H54 (cell line): ENCODE data around the gene SLC38A4.

Experiments used
- DNase-seq: peaks from one replicate; pipeline ENCODE4 v3.0.0; 2011; ENCODE audit warnings: low spot score, mixed read lengths; ENCODE audit not compliant: insufficient read length
- FAIRE-seq: peaks from 3 replicates; lab custom pipeline; 2011; peaks lifted over from hg19 to GRCh38; lab: Jason Lieb, UNC
- POLR2A ChIP-seq: IDR thresholded peaks from 2 replicates; pipeline ENCODE4 v1.6.1; 2011; ENCODE audit warnings: low read depth, mild to moderate bottlenecking, low read length

Gene SLC38A4

DNA sequence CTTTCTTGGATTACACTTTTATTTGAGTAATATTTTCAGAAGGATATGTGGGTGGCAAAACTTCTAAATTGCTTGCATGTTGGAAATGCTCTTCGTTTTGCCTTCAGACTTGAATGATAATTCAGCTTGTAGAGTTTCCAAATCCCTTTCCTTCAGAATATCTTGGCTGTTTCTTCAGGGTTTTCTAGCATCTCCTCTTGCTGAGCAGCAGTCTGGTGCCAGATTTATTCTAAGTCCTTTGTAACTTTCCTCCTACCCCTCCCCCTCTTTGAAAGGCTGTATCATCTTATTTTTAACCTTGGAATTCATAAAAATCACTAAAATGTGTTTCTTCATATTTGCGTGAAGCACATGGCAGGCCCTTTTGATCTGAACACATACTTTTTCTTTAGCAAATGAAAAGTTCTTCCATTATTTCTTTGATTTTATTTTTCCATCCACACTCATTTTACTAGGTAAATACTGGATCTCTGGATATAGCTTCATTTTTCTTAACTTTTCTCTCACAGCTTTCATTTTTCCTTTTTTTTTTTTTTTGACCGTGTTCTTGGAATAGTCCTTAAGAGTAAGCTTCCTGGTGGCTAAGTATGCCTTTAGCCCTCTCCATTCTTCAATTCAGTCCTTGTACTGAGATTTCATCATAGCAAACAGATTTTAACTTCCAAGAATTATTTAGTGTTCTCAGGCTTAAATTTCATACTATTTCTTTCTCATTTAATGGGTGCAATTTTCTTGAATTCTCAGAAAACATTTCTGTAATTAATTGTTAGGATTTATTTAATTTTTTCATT, 102.0 kb downstream of the SLC38A4 start:
- no peak for DNase-seq
- no peak for FAIRE-seq
- TF ChIP-seq POLR2A: no peak

DNA sequence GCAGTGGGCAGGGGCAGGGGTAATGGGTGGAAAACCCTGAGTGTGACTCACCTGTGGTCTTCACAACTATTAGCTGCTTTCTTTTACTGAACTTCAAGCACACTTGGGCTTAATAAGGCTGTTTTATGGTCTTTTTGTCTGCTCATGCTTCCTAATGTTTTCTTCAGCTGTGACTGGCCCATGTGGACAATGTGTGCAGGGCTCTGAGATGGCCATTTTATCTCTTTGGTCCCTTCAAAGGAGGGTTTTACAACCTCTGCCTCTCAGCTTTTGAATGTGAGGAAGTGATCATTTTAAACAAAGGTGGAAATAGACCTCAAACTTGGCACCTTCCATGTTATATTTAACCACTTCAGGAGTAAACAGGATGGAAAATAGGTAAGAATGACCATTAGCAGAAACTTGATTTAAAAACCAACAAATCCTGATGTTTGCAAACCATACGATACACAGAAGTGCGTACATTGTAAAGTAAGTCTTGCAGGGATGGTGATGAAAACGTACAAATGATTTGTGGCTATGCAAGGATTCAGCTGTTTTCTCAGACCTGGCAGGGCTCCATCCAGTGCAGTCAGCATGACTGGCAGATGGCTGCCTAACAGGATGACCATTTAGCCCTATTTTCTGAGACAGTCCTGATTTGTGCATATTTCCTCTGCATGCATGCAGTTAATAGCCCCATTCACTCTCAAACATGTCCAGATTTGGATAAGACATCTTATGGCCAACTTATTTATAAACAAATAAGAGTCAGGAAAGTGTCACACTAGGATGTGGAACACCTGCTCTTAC, 103.2 kb downstream of the SLC38A4 start:
- FAIRE-seq (peak; percentile 58), DNase-seq (no peak)
- TF ChIP-seq POLR2A: no peak

DNA sequence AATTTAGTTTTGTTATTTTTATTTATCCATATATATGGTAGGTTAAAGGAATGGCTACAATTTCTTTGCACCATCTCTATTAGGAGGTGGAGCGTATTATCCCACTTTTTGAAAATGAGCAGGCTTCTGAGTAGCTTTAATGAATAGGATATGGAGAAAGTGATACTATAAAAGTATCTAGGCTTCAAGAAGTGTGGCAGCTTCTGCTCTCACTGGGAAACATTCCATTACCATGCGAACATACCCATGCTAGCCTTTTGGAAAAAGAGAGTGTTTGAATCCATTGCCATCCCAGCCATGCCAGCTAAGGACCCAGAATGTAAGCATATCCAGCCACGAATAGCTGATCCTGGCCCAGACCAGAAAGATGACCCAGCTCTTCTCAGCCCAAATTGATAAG, 107.3 kb downstream of the SLC38A4 start:
- TF ChIP-seq POLR2A: no peak
- FAIRE-seq (no peak), DNase-seq (no peak)

DNA sequence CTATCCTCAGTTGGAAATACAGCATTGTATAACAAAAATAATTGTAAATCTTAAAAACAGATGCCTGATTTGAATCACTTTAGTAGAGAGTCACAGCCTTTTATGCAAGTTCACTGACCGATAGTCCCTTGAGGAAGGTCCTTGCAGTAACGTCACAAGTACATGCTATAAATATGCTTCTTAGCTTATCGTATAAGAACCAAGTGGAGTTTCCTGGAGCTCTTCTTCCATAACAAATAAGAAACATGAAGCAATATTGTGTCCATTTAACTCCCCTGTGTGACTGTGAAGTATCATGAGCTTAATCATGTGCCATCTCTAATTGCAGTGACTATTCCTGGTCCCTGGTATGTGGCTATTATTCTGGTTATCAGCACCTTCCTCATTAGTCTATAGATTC, 107.9 kb downstream of the SLC38A4 start:
- no peak for TF ChIP-seq POLR2A
- FAIRE-seq: no peak
- no peak for DNase-seq

DNA sequence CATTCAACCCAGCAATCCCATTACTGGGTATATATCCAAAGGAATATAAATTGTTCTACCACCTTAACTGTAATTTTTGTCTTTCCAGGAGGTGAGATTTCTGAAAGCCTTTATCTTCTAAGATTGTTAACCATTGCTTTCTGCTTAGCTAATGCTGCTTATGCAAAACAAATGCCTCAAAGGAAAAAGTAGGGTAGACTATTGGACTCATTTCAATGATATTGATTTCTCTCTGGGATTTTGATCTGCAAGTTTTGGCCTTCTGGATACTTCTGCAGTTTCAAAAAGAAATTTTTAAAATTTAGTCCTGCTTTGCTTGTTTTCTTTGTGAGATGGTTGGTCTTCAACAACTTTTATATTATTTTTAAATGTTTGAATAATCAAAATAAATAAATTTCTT, 108.6 kb downstream of the SLC38A4 start:
- TF ChIP-seq POLR2A: no peak
- DNase-seq: no peak
- FAIRE-seq: no peak
